ENCODE measurements around the gene RPS3A.
"Not testable (repeated sequence)": the region's sequence is repeated elsewhere in the genome, so short reads cannot be mapped to it uniquely, and the experiment has no call there.

RPS3A gene

DNA sequence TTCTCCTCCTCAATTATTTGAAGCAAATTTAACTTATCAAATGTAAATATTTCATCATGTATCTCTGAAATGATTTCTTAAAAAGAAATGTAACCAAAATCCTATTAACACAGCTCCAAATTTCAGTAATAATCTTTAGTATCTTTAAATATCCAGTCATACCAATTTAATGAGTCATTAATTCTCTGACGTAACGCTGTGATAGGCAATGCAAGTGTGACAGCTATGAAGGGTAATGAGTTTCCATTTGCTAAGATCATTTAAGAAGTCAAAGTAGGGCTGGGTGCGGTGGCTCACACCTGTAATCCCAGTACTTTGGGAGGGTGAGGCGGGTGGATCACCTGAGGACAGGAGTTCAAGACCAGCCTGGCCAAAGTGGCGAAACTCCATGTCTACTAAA, 15.6 kb downstream of the RPS3A start:
- no peak for DNase-seq (ENCODE audit: low read depth)

DNA sequence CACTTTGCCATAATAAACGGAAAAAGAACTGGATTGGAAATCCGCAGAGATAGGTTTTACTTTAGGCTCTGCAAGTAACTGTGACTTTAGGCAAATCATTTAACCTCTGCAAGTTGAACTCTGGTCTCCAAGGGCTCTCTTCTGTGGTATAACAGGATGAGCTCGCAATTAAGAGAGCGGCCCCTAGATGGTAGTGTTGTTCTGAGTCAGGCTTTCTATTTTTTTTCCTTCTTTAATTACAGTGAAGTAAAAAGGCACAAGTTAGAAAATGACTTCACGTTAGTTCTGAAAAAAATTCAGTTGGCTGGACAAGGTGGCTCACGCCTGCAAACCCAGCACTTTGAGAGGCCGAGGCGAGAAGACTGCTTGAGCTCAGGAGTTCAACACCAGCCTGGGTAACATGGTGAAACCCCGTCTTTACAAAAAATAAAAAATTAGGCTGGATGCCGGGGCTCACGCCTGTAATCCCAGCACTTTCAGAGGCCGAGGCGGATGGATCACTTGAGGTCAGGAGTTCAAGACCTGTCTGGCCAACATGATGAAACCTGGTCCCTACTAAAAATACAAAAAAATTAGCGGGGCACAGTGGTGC, 18.0 kb downstream of the RPS3A start:
- DNase-seq (ENCODE audit: low read depth): no peak

DNA sequence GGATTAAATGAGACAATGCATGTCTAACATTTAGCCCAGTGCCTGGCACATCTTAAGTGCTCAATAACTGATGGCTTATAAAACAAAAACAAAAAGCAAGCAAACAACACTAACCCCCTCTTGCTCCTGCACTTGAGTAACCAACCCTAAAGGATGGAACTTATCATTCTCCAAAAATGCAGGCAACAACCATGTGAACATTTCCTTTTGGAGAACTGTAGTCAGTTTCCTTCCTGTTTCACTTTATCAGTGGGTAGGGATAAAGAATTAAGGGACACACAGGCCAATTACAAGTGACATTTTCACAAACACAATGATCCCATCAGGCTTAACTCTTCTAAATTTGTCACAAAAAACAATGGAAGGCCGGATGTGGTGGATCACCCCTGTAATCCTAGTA, 30.4 kb downstream of the RPS3A start:
- no peak for DNase-seq (ENCODE audit: low read depth)

DNA sequence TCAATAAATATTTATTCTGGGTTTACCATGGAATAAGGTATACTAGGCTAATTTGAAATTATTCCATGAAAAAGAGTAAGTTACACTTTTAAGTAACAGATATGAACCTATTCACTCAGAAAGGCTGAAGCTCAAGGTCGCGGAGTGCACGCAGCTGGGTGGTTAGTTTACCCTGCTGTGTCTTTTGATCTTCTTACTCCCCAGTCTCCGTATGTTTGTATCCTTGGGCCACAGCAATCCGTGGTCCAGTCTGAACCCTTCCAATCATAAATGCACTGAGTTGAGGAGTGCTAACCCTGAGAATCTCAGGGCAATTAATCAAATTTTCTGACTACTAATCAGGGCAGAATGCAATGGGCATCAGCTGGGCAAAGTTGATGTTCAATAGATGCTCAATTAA, 33.9 kb downstream of the RPS3A start:
- no peak for DNase-seq (ENCODE audit: low read depth)

DNA sequence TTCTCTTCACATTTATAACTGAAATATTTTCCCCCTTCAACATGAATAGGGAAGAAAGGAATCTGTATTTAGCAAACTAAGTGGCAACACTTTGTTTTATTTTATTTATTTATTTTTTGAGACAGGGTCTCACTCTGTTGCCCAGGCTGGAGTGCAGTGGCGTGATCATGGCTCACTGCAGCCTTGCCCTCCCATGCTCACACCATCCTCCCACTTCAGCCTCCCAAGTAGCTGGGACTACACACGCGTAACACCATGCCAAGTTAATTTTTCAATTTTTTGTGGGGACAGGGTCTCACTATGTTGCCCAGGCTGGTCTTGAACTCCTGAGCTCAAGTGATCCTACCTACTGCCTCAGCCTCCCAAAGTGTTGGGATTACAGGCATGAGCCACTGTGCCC, 36.6 kb downstream of the RPS3A start:
- not testable (repeated sequence) for DNase-seq (ENCODE audit: low read depth)

DNA sequence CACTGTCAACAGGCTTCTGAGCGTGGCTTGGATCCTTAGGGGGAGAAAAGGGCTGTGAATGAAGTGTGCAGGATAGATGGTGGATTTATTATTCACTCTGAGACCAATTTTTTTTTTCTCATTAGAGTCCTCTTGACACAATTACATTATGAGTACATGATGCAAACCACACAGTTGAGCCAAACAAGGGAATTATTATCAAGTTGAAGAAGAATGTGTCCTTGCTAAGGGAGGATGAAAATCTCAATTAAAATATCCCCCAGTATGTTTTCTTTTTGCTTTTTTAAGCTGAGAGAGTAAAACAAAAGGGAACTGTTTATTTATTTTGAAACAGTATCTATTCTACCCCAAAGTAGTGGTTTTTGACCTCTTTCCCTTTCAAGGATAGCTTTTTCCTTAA, 40.4 kb downstream of the RPS3A start:
- DNase-seq (ENCODE audit: low read depth): no peak

DNA sequence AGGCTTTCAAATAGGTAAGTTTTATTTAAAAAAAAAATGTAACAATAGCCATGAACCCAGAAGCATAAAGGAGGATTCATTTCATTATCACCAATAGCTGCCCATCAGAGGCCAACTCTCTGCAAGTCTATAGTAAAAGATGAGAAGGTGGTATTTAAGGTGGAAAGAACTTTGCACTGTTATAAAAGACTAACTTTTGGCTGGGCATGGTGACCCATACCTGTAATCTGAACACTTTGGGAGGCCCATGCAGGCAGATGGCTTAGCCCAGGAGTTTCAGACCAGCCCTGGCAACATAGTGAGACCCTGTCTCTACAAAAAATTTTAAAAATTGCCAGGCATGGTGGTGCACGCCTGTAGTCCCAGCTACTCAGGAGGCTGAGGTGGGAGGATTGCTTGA, 43.3 kb downstream of the RPS3A start:
- no peak for DNase-seq (ENCODE audit: low read depth)

DNA sequence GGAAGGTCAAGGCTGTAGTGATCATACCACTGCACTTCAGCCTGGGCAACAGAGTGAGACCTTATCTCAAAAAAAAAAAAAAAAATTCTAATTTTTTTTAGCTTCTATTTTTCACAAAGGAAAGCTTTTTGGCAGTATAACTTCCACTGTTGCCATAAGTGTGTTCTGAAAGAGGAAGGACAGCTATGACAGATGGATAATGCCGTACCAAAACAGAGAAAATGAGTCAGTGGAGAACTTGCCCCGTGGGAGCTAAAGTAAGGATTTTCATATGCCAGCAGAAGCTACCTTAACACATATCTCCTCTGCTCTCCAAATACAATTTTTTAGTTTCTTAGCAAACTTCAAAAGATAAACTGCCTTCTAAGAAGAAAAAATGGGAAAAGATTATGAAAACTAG, 43.7 kb downstream of the RPS3A start:
- DNase-seq (ENCODE audit: low read depth): no peak

DNA sequence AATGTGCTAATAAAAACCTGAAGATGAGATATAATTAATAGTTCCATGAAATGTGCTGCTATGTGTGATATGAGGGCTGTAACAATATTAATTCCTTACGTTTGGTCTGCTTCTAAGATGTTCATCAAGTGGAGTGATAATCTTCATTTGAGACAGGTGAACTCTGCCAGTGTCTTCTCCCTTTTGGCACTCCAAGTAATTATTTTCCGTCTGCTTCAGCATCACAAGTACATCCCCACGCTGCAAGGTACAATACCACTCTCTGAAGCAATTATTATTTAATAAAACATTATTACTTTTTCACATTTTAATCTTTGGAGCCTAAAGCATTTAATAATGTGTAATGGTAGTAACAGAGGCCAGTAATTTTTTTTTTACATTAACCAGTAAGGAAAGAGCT, 44.4 kb downstream of the RPS3A start:
- no peak for DNase-seq (ENCODE audit: low read depth)

DNA sequence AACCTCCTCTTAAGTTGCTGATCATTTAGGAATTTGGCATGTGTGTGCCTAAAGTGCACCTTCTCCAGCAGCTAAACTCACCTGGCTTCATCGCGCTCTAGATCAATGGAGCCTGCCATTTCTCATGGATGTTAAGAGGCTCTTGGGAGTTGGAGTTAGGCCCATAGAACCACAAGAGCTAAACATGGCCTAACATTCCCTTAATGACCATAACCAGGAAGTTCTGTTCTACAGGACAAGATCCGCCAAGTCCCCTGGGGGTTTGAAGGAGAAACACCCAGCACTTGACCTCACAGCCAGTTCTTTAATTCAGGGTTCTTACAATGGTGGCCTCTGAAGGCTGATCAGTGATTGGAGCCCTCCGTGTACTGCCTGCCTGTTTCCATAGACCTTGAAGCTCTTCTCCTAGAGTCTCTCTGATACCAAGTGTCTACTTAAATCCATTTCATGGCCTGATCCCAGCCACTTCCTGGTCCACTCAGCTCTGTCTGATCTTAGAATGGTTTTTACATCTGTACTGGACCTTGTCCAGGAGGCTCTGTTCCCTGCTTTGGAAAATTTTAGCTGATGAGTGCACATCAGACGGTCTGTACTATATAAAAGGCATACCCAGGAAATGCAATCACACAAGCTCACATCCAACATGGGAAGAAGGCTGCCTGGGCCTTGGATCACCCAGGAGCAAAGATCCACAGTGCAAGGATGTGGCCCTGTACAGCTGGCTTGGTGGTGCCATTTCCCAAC, 45.1 kb downstream of the RPS3A start:
- no peak for DNase-seq (ENCODE audit: low read depth)

DNA sequence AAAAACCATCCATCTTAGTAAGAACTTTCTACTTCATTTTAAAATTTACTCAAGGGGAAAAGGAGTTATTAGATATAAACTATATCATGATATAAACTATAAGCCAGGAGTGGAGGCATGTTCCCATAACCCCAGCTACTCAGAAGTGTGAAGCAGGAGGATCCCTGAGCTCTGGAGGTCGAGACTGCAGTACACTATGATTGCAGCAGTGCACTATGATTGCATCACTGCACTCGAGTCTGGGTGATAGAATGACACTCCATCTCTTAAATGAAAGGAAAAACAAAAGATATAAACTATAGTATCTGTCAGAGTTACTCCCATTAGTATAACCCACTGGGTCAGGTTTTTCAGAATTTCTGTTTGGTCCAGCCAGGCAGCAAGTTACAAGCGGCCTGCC, 47.6 kb downstream of the RPS3A start:
- DNase-seq (ENCODE audit: low read depth): no peak

DNA sequence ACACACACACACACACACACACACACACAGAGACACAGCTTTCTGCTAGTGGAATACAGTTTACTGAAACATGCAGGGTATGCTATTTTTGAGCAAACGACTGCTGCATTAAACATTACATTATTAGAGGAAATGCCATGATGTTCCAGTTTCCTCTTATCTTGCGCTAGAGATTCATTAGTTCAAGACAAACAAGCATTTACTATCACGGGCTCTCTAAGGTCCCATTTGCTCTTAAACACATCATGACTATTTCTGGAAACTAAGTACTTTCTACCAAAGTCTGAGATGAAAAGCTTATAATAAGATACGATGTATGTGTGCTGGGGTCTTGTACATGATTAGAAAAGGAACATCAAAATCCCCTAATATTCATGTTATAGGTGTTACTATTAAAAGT, 48.8 kb downstream of the RPS3A start:
- no peak for DNase-seq (ENCODE audit: low read depth)

DNA sequence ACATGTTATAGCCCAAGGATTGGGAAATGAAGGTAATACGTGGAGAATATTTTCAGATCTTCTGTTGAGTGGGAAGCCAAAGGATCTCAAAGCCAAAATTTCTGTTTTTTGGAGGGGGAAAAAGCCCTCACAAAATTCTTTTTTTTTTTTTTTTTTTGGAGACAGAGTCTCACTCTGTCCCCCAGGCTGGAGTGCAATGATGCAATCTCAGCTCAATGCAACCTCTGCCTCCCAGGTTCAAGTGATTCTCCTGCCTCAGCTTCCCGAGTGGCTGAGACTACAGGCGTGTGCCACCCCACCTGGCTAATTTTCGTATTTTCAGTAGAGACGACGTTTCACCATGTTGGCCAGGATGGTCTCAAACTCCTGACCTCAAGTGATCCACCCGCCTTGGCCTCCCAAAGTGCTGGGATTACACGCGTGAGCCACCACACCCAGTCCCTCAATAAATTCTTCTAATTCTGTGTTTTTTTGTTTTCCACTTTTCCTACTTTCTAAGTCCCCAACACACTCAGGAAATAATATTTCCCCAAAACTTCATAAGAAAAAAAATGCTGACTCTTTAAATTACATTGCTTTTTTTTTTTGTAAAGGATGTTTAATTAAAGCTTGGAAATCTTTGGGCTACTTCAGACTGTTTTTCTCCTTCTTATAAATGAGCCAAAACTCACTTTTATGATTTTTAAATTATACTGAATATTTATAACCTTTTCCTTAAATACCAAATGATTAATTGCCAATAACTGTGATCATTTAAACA, 51.6 kb downstream of the RPS3A start:
- no peak for DNase-seq (ENCODE audit: low read depth)

DNA sequence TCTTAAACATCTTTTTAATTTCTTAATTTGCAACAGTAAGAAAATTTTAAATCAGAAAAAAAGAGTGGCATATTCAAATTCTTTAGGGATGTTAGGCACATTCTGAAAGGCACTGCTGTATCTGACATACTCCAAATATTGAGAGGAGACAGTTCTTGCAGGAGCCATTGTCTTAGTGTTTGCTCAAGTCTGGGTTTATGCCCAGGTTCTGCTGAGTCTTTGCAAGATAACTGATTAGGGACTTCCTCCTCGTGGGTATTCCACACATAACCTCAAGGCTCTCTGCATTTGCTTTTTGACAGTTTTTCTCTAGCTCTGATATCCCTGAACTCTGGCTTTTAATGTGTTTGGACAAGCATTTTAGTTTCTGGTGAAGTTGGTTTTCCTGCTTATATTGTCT, 52.6 kb downstream of the RPS3A start:
- DNase-seq (ENCODE audit: low read depth): no peak

DNA sequence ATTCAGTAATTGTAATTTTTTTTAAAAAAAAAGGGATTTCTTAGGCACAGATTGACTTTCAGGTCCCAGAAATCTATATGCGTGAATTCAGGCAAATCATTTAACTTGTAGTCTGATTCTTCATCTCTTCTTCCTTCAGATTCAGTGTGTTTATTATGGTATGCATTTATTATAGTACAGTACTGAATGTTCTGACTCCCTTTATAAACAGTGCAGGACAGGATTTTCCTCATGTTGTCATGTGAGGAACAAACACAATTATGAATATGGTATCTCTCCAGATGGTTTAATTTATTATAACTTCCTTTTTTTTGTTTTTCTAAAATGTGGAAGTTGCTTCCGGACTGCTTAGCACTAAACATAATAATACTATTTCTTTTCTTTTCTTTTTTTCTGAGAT, 54.2 kb downstream of the RPS3A start:
- no peak for DNase-seq (ENCODE audit: low read depth)

Data from activated T-cell treated with anti-CD3 and anti-CD28 coated beads for 24 hours (primary cell).